CD4-positive, alpha-beta T cell treated with Interferon alpha-2 for 1 hour (primary cell): Measurements from ENCODE around the gene ST6GAL1.
"Not testable (repeated sequence)": the region's sequence is repeated elsewhere in the genome, so short reads cannot be mapped to it uniquely, and the experiment has no call there.

ENCODE experiments used
- DNase-seq, 2 donors: peaks; one replicate each; pipeline ENCODE4 v3.0.0-alpha.2; 2020 to 2022

ST6GAL1 gene

DNA sequence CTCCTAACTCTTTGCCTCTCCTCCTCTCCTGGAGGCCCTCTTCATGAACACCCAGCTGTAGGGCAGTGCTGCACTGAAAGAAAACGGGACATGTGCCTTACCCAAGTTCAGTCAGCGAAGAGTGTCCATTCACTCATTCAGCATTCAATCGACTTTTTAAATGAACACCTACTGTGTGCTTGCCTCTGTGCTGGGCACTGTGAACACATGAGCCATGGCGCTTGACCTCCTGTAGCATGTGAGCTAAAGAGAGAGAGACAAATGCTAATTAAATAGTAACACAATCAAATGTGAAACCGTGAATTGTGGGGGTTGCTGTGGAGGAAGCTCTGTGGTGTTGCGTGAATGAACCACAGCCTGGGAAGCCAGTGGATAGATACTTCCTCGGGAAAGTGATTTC is 43.4 kb downstream of the ST6GAL1 start:
- no peak for DNase-seq

GRCh38 chr3:186974824-186975313 is 44.5 kb downstream of the ST6GAL1 start:
- DNase-seq = no peak

- DNase-seq = no peak
Observed at GRCh38 chr3:186975726-186976125, 45.4 kb downstream of the ST6GAL1 start.

DNA sequence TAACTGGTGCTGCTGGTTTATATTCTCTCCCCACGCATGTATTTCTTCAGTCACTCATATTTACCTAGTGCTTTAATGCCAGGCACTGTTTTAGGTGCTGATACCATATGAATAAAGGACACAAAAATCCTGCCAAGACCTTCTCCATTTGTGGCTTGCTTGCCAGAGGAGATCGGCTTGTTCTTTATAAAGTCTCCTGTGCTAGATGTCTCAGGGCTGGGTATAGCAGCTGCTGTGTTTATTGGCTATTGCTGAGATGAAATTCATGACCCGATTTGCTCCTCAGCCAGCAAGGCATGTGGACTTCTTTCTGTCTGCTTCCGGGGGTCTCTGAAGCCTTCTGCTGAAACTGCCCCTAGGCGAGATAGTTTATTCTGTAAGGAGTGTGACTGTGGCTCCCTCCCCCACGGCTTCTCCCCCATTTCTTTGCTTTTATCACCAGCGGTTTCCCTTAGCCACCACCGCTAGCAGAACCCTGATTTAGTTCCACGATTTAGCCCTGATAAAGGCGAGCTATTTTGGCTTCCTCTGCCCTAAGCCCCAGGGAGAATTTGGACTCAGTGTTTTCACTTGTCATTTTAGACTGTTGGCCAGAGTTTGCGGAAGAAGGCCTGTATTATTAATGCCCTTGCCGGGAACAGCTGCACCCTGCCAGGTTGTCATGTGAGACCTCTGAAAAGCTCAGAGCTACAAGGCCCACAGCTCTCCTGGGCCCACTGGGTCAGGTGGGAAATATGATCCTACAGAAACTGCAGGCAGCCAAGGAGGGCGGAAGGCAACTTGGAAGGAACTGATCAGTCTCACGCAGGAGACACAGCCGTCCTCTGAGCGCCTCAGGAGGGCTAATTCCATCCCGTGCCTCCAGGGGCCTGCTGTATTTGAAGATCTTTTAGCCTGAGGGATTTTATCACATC is 46.8 kb downstream of the ST6GAL1 start:
- no peak for DNase-seq

DNA sequence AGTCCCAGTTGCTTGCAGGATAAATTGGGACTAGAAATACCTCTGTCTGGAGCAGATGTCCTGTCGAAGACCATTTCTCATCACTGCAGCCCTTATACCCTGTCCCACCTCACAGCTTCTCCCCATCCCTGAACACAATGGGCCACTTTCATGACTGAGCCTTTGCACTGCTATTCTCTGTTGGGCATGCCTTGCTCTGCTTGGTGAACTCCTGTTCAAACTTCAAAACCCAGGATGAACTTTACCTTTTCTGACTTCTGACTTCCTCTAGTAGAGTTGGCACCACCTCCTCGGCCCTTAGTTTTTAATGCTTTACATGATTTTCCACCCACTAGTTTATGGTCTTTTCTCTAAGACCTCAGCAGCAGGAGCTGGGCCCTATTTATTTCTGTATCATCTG is 48.4 kb downstream of the ST6GAL1 start:
- no peak for DNase-seq

DNA sequence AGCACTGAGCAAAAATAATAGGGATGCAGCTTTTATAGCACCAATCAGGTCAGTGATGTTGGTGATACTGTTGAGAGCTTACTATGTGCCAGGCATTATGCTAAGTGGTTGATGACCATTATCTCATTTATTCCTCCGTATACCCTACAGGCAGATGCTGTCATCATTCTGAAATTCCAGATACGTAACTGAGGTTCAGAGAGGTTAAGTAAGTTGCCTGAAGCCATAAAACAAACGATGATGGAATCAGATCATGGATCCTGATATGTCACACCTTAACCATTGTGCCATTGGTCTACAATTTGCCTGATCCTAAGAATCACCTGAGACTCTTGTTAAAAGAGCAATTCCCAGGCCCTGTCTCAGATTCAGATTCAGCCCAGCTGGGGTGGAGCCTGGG is 49.5 kb downstream of the ST6GAL1 start:
- no peak for DNase-seq

GRCh38 chr3:186980989-186981388 is 50.7 kb downstream of the ST6GAL1 start:
- no peak for DNase-seq

DNA sequence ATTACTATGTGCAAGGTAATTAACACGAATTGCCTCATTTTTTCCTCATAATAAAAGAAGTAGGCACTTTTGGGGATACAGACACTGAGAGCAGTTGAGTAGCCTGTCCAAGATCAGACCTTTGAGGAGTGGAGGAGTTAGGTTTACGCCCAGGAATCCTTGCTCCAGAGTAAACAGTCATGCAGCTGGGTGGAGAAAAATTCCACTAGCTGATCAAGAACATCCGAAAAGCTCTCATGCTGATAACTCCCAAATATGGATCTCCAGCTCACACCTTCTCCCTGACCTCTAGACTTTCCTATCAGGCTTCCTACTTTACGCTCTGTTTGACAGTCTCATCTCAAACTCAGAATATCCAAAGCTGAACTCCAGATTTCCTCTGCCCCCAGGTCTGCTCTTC is 53.3 kb downstream of the ST6GAL1 start:
- DNase-seq = no peak

DNA sequence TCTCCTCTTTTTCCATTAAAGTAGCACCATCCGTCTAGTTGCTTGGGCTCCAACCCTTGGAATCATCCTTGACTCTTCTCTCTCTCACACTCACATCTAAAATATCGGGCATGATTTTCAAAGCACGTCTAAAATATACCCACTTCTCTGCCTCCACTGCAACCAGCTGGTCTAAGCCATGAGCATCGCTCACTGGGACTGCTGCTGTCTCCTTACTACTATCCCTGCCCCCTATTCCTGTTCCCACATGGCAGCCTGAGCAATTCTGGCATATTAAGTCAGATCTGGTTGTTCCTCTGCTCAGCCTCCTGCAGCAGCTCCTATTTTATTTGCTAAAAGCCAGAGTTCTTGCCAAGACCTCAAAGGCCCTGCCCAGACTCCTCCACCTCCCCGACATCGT is 53.7 kb downstream of the ST6GAL1 start:
- DNase-seq = no peak

- peak in 1 of 2 donors; percentile 20 for DNase-seq
Observed at GRCh38 chr3:186985661-186986364, 55.5 kb downstream of the ST6GAL1 start.

- no peak for DNase-seq
Observed at GRCh38 chr3:186986406-186986805, 56.1 kb downstream of the ST6GAL1 start.

- no peak for DNase-seq
Observed at GRCh38 chr3:186986816-186987215, 56.5 kb downstream of the ST6GAL1 start.

DNA sequence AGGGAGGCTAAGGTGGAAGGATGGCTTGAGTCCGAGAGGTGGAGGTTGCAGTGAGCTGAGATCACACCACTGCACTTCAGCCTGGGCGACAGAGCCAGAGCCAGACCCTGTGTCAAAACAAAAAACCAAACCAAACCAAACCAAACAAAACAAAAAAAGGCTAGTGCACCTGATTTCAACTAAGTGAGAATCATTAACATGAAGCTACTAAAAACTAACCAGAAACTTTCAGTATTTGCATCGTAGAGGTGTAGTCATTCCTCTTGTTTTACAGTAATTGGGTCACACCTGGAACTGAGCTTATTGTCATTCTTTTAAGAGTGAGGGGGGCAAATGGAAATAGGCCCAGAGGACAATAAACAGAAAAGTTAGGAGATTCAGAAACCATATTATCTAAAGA is 58.5 kb downstream of the ST6GAL1 start:
- DNase-seq = no peak

DNA sequence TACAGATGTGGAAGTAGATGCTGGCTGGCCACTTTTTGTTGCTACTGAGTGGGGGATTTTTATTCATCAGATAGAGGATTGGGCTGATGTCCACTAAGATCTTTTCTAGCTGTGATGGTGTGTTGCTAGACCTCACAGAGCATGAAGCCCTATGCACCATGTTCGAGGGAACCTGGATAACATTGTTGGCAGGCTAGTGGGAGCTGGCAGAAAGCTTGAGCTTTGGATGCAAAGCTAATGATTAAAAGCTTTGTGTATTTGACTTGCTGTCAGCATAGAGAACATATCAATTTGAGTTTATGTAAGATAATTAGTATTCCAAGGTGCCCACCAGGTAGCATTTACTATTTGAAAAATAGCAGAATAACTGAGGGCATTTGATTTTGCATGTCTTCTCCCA is 59.1 kb downstream of the ST6GAL1 start:
- no peak for DNase-seq

DNA sequence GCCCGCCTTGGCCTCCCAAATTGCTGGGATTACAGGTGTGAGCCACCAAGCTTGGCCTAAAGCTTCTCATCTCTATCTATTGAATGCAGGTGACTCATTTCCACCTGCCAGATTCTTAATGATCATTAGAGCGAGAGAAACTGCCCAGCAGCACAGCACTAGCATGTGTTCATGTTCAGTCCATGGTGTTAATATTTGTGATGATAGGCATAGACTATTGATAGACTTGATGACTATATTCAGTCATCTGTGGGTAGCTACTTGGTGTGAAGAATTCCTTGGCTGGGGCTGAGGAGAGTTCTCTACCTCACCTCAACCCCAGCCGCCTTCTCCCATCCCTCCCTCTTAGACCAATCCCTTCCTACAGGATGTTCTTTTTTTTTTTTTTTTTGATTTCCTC is 60.0 kb downstream of the ST6GAL1 start:
- DNase-seq = no peak

GRCh38 chr3:186990878-186991308 is 60.6 kb downstream of the ST6GAL1 start:
- DNase-seq = no peak

DNA sequence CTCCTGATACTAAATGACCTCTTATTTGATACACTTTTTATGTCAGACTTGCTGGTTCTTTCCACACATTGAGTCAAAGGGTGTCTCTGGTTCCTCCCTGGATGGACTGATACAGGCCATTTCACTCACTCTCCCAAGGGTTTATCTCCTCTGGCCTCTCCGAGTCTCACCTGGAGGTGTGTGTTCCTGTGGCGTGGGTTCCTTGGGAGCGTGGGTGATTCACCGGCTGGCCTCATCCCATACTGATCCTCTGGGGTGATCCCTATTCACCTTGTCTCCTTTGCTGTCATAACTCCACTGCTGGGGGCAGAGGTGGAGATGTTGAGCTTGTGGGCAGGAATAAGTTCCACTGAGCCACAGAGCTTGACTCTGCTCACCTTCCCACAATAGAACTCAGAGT is 61.1 kb downstream of the ST6GAL1 start:
- no peak for DNase-seq

DNA sequence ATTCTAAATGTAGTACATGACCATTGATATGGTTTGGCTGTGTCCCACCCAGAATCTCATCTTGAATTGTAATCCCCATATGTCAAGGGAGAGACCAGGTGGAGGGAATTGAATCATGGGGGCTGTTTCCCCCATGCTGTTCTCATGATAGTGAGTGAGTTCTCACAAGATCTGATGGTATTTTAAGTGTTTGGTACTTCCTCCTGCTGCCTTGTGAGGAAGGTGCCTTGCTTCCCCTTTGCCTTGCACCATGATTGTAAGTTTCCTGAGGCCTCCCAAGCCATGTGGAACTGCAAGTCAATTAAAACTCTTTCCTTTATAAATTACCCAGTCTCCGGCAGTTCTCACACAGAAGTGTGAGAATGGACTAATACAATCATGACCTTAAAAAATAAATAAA is 61.8 kb downstream of the ST6GAL1 start:
- DNase-seq = not testable (repeated sequence)

DNA sequence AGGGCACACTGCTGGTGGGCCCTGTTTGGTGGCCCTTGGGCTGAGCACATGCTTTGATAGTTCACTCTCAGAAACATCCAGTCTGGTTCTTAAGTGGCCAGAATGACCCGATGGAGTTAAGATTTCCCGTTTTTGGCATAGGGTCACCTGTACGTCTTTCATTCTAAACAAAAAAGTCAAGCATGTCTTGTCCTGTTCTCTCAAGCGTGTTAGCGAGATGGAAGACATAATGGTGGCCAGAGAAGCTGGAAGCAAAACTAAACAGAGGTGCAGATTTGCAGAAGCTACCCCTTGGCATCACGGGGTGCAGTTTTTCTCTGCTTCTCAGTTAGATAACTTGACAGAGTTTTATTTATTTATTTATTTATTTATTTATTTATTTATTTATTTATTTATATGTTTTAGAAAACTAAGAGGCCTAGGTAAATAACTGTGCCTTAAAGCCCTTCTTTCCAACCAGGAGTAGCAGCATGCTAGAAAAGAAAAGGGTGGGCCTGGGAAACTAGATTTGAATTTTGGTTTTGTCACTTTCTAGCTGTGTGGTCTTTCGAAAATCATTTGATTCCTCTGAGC is 63.0 kb downstream of the ST6GAL1 start:
- no peak for DNase-seq

- no peak for DNase-seq
Observed at GRCh38 chr3:186994000-186994955, 64.0 kb downstream of the ST6GAL1 start.

DNA sequence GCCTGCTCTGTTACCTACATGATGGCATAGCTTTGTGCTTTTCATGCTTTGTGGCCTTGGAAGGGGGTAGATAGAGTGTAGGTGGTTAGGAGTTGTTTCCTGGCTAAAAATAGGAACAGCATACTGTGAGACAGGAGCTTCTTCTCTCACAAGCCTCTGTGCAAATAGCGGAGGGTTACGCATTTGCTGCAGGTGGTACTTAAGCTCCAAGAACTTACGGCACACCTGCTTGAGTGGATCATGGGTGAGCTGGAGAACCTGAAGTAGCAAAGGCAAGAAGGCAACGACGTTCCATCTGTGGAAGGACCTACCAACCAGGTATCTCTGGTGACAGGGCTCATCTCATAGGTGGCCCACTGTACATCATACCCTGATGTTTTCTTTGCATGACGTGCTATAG is 66.0 kb downstream of the ST6GAL1 start:
- peak in 1 of 2 donors; percentile 22 for DNase-seq

DNA sequence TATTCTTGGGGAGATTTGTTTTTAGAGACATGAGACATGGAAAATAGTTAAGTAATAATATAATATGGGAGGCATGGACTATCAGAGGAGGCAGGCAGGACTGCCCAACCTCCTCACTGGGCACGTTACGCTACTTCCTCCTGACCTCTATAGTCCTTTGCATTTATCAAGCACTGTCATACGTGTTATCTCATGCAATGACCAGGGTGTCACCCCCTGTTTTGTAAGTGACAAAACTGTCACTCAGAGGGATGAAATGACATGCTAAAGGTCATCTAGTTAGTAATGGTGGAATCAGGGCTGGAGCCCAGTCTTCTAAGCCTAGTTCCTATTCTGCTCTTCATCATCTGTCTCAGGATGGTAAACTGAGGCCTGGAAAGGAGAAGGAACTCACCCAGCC is 66.7 kb downstream of the ST6GAL1 start:
- DNase-seq = no peak
